Brain microvascular endothelial cell (primary cell): ENCODE data around the gene OR2A25.
"Not testable (repeated sequence)": the region's sequence is repeated elsewhere in the genome, so short reads cannot be mapped to it uniquely, and the experiment has no call there.

Experiments used
- DNase-seq: peaks from one replicate; pipeline ENCODE4 v3.0.0-alpha.2; 2020
- H3K27ac ChIP-seq: fragments of 250-450 bp; sonication (Bioruptor Pico); 2 replicates; pipeline ENCODE4 v1.5.1; 2020; ENCODE audit warnings: mild to moderate bottlenecking, moderate library complexity
- H3K27me3 ChIP-seq: fragments of 250-450 bp; sonication (Bioruptor Pico); replicated peaks from 2 replicates; pipeline ENCODE4 v1.5.1; 2020; ENCODE audit warnings: mild to moderate bottlenecking
- H3K36me3 ChIP-seq: fragments of 250-450 bp; sonication (Bioruptor Pico); replicated peaks from 2 replicates; pipeline ENCODE4 v1.5.1; 2020; ENCODE audit warnings: mild to moderate bottlenecking
- H3K4me3 ChIP-seq: 2 replicates; pipeline ENCODE4 v1.5.1; 2011; ENCODE audit warnings: low read depth, mild to moderate bottlenecking, control low read depth, low read length, moderate library complexity
- CTCF ChIP-seq: IDR thresholded peaks from 2 replicates; pipeline ENCODE4 v1.5.1; 2011; ENCODE audit warnings: low read depth, mild to moderate bottlenecking, moderate library complexity, low read length, control low read depth, inconsistent platforms; ENCODE audit errors: missing control alignments
- in situ Hi-C: cut with HindIII; loops from 2 replicates; pipeline ENCODE4 v1.10.0; 2017; ENCODE audit warnings: low sequenced_read_pairs, low pct_ligation_motif_present

OR2A25 gene

DNA sequence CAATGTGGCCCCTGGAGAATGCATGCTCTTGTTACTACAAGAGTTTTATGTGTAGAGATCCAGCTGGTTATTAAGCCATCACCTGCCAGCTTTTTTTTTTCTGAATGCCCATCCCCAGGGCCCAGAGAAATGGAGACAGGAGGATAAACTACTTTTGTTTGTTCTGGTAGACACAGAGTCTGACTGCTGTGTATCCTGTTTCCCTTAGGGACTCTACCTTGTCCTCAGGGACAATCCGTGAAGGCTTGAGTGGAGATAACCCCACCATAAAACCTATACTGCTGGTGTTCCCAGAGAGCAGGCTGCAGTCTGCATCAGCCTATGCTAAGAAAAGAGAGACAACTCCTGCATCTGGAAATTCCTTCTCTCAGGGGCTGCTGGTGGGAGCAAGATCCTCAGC lies 21.0 kb upstream of the OR2A25 start, which contains the start of gene OR2A5:
TSS of gene OR2A5 (plus strand) at position 301 of the 400 bp plus-strand sequence. CDS start 1,454 bp downstream, outside the sequence.
- Histone ChIP-seq H3K27me3 (no peaks in the 10 kb centered on the region), H3K27ac (no peak within 1 kb of the TSS), H3K36me3 (no peaks in the 10 kb centered on the region), H3K4me3 (no peak within 1 kb of the TSS)
- TF ChIP-seq CTCF: no peak
- DNase-seq: no peak
- in situ Hi-C loops: no loop called here

- DNase-seq: no peak
- H3K36me3 ChIP-seq: no peaks in the 10 kb centered on the region
- no peaks in the 10 kb centered on the region for H3K27me3 ChIP-seq
- H3K27ac ChIP-seq: no peak overlapping the region
- in situ Hi-C loops: no loop called here
- no peak overlapping the region for H3K4me3 ChIP-seq
- no peak for TF ChIP-seq CTCF
Observed at GRCh38 chr7:144049491-144049890, 20.1 kb upstream of the OR2A25 start.

GRCh38 chr7:144050093-144050492 lies 19.5 kb upstream of the OR2A25 start:
- in situ Hi-C loops: no loop called here
- DNase-seq: no peak
- H3K4me3 ChIP-seq: no peak overlapping the region
- no peaks in the 10 kb centered on the region for H3K27me3 ChIP-seq
- no peak overlapping the region for H3K27ac ChIP-seq
- no peak for TF ChIP-seq CTCF
- no peaks in the 10 kb centered on the region for H3K36me3 ChIP-seq

DNA sequence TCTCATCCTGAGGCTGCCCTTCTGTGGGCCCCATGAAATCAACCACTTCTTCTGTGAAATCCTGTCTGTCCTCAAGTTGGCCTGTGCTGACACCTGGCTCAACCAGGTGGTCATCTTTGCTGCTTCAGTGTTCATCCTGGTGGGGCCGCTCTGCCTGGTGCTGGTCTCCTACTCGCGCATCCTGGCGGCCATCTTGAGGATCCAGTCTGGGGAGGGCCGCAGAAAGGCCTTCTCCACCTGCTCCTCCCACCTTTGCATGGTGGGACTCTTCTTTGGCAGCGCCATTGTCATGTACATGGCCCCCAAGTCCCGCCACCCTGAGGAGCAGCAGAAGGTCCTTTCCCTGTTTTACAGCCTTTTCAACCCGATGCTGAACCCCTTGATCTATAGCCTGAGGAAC lies 18.7 kb upstream of the OR2A25 start:
- H3K4me3 ChIP-seq, DNase-seq, H3K36me3 ChIP-seq, in situ Hi-C loops, H3K27me3 ChIP-seq, H3K27ac ChIP-seq: not testable (repeated sequence)

DNA sequence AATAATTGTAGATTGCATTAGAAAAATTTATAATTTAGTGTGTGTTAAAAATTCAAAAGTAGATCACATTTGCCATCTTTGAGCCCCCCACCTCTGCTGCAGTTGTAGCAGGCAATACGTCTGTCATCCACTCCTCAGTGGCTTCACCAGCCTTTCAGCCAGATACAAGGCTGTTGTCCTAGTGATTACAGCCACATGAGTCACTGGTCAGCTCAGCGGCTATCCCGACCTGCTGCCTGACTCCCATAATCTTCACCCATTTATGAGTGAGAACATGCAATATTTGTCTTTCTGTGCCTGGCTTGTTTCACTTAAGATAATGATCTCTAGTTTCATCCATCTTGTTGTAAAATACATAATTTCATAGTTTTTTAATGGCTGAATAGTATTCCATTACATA lies 11.7 kb upstream of the OR2A25 start:
- TF ChIP-seq CTCF: no peak
- Histone ChIP-seq H3K27me3 (no peaks in the 10 kb centered on the region), H3K27ac (peak overlapping the region; percentile 65), H3K36me3 (no peaks in the 10 kb centered on the region), H3K4me3 (no peak overlapping the region)
- in situ Hi-C loops: no loop called here
- peak; percentile 93 for DNase-seq

- no peak for DNase-seq
Observed at GRCh38 chr7:144063710-144064109, 5.9 kb upstream of the OR2A25 start.

More at GRCh38 chr7:144063710-144064109, 5.9 kb upstream of the OR2A25 start:
- in situ Hi-C loops: no loop called here
- no peak overlapping the region for H3K27ac ChIP-seq
- no peaks in the 10 kb centered on the region for H3K27me3 ChIP-seq
- H3K36me3 ChIP-seq: no peaks in the 10 kb centered on the region
- TF ChIP-seq CTCF: peak; percentile 54
- no peak overlapping the region for H3K4me3 ChIP-seq
